Measurements from ENCODE around the gene PARVA. TPM values are rescaled to one million over a fixed set of nuclear protein-coding genes. Genes with fewer than 3 reads are reported as not detected.

PARVA gene
- total and polyA plus RNA-seq, 2 of the 8 experiments (the other 6 are each of a cell fraction or from before 2014, with no cell fraction given) = 3.1 to 13.5 TPM

DNA sequence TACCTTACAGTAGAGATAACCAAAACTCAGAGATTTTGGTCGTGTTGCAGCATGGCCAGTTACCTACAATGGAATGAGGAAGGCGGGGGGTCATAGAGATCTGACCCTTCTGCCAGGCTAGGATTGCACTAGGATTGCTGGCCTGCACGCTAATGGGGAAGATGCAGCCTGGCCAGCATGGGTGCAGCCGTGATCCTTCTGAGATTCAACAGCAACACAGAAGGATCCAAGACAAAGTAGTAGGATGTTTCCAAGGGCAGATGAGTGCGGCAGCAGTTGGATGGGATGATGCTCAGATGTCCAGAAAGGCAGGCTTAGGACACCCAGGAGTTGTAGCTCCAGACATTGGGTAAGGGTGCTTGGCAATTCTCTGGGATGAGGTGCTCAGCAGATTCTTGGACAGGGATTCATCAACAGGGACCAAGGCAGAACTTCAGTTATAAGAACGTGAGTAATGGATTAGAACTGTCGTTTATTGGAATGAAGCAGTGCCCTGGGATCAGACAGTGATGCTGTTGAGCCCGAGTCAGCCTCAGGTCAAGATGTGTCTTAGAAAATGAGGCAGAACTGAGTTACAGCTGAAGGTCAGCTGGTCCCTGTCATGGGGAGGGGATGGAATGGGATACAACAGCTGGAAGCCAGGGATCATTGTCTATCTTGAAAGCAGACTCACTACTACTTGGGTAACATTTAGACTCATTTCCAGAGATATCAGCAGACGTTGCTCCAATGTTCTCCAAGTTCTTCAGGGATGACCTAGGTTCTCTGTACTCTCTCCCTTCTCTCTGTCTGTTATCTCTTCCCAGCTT, 71.0 kb downstream of the PARVA start (continued):
- TF ChIP-seq, protein P1, sequence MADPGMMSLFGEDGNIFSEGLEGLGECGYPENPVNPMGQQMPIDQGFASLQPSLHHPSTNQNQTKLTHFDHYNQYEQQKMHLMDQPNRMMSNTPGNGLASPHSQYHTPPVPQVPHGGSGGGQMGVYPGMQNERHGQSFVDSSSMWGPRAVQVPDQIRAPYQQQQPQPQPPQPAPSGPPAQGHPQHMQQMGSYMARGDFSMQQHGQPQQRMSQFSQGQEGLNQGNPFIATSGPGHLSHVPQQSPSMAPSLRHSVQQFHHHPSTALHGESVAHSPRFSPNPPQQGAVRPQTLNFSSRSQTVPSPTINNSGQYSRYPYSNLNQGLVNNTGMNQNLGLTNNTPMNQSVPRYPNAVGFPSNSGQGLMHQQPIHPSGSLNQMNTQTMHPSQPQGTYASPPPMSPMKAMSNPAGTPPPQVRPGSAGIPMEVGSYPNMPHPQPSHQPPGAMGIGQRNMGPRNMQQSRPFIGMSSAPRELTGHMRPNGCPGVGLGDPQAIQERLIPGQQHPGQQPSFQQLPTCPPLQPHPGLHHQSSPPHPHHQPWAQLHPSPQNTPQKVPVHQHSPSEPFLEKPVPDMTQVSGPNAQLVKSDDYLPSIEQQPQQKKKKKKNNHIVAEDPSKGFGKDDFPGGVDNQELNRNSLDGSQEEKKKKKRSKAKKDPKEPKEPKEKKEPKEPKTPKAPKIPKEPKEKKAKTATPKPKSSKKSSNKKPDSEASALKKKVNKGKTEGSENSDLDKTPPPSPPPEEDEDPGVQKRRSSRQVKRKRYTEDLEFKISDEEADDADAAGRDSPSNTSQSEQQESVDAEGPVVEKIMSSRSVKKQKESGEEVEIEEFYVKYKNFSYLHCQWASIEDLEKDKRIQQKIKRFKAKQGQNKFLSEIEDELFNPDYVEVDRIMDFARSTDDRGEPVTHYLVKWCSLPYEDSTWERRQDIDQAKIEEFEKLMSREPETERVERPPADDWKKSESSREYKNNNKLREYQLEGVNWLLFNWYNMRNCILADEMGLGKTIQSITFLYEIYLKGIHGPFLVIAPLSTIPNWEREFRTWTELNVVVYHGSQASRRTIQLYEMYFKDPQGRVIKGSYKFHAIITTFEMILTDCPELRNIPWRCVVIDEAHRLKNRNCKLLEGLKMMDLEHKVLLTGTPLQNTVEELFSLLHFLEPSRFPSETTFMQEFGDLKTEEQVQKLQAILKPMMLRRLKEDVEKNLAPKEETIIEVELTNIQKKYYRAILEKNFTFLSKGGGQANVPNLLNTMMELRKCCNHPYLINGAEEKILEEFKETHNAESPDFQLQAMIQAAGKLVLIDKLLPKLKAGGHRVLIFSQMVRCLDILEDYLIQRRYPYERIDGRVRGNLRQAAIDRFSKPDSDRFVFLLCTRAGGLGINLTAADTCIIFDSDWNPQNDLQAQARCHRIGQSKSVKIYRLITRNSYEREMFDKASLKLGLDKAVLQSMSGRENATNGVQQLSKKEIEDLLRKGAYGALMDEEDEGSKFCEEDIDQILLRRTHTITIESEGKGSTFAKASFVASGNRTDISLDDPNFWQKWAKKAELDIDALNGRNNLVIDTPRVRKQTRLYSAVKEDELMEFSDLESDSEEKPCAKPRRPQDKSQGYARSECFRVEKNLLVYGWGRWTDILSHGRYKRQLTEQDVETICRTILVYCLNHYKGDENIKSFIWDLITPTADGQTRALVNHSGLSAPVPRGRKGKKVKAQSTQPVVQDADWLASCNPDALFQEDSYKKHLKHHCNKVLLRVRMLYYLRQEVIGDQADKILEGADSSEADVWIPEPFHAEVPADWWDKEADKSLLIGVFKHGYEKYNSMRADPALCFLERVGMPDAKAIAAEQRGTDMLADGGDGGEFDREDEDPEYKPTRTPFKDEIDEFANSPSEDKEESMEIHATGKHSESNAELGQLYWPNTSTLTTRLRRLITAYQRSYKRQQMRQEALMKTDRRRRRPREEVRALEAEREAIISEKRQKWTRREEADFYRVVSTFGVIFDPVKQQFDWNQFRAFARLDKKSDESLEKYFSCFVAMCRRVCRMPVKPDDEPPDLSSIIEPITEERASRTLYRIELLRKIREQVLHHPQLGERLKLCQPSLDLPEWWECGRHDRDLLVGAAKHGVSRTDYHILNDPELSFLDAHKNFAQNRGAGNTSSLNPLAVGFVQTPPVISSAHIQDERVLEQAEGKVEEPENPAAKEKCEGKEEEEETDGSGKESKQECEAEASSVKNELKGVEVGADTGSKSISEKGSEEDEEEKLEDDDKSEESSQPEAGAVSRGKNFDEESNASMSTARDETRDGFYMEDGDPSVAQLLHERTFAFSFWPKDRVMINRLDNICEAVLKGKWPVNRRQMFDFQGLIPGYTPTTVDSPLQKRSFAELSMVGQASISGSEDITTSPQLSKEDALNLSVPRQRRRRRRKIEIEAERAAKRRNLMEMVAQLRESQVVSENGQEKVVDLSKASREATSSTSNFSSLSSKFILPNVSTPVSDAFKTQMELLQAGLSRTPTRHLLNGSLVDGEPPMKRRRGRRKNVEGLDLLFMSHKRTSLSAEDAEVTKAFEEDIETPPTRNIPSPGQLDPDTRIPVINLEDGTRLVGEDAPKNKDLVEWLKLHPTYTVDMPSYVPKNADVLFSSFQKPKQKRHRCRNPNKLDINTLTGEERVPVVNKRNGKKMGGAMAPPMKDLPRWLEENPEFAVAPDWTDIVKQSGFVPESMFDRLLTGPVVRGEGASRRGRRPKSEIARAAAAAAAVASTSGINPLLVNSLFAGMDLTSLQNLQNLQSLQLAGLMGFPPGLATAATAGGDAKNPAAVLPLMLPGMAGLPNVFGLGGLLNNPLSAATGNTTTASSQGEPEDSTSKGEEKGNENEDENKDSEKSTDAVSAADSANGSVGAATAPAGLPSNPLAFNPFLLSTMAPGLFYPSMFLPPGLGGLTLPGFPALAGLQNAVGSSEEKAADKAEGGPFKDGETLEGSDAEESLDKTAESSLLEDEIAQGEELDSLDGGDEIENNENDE (IDR thresholded peaks at IDR 0.05; ENCODE audit: insufficient replicate concordance, low read length) = no peak
- no peak for TF ChIP-seq SP2 (IDR thresholded peaks at IDR 0.05; ENCODE audit: low read length)
- no peak for TF ChIP-seq SIRT6 (IDR thresholded peaks at IDR 0.05; ENCODE audit: low read length)
- TF ChIP-seq RXRA (IDR thresholded peaks at IDR 0.05; ENCODE audit: insufficient read depth, low read depth, low read length) = no peak
- no peak for TF ChIP-seq CREB1 (IDR thresholded peaks at IDR 0.05)
- no peak for TF ChIP-seq SP4 (IDR thresholded peaks at IDR 0.05; ENCODE audit: low read length)
- no peak for TF ChIP-seq EGR1 (IDR thresholded peaks at IDR 0.05; ENCODE audit: borderline replicate concordance, low read depth, low read length)
- no peak for TF ChIP-seq CBX8 (IDR thresholded peaks at IDR 0.05; ENCODE audit: borderline replicate concordance, low read depth, low read length)
- no peak for TF ChIP-seq POU5F1 (IDR thresholded peaks at IDR 0.05; ENCODE audit: low read depth, low read length)

All from H1 (cell line).